ENCODE data around the gene CST11.
"Not testable (repeated sequence)": the region's sequence is repeated elsewhere in the genome, so short reads cannot be mapped to it uniquely, and the experiment has no call there.

CST11 gene

GRCh38 chr20:23482138-23482537 lies 29.5 kb upstream of the CST11 start:
- no peak for DNase-seq (ENCODE audit: low spot score)
- Histone ChIP-seq H3K4me1 (ENCODE audit: insufficient read depth, poor library complexity, severe bottlenecking) (no peaks in the 10 kb centered on the region), H3K9me3 (ENCODE audit: severe bottlenecking) (no peaks in the 10 kb centered on the region), H3K36me3 (ENCODE audit: low read depth) (no peaks in the 10 kb centered on the region), H3K27me3 (ENCODE audit: insufficient read depth, poor library complexity, severe bottlenecking) (no peaks in the 10 kb centered on the region), H3K4me3 (ENCODE audit: severe bottlenecking) (no peak overlapping the region), H3K27ac (ENCODE audit: poor library complexity, severe bottlenecking) (no peak overlapping the region)
- no peak for ATAC-seq (ENCODE audit: low read depth)
- TF ChIP-seq, protein P1, sequence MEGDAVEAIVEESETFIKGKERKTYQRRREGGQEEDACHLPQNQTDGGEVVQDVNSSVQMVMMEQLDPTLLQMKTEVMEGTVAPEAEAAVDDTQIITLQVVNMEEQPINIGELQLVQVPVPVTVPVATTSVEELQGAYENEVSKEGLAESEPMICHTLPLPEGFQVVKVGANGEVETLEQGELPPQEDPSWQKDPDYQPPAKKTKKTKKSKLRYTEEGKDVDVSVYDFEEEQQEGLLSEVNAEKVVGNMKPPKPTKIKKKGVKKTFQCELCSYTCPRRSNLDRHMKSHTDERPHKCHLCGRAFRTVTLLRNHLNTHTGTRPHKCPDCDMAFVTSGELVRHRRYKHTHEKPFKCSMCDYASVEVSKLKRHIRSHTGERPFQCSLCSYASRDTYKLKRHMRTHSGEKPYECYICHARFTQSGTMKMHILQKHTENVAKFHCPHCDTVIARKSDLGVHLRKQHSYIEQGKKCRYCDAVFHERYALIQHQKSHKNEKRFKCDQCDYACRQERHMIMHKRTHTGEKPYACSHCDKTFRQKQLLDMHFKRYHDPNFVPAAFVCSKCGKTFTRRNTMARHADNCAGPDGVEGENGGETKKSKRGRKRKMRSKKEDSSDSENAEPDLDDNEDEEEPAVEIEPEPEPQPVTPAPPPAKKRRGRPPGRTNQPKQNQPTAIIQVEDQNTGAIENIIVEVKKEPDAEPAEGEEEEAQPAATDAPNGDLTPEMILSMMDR (IDR thresholded peaks at IDR 0.05; ENCODE audit: poor library complexity, severe bottlenecking) = no peak

- no peaks in the 10 kb centered on the region for H3K9me3 ChIP-seq (ENCODE audit: severe bottlenecking)
- H3K4me3 ChIP-seq (ENCODE audit: severe bottlenecking) = no peak overlapping the region
- TF ChIP-seq, protein P1 (IDR thresholded peaks at IDR 0.05; ENCODE audit: poor library complexity, severe bottlenecking) = no peak
- H3K4me1 ChIP-seq (ENCODE audit: insufficient read depth, poor library complexity, severe bottlenecking) = no peaks in the 10 kb centered on the region
- DNase-seq (ENCODE audit: low spot score) = no peak
- no peak overlapping the region for H3K27ac ChIP-seq (ENCODE audit: poor library complexity, severe bottlenecking)
- ATAC-seq (ENCODE audit: low read depth) = no peak
- no peaks in the 10 kb centered on the region for H3K36me3 ChIP-seq (ENCODE audit: low read depth)
- no peaks in the 10 kb centered on the region for H3K27me3 ChIP-seq (ENCODE audit: insufficient read depth, poor library complexity, severe bottlenecking)
Observed at GRCh38 chr20:23479043-23479442, 26.4 kb upstream of the CST11 start.

GRCh38 chr20:23477223-23477622 lies 24.5 kb upstream of the CST11 start:
- ATAC-seq (ENCODE audit: low read depth) = 0 out of 3 replicates have a peak, but pooled peaks have one; percentile 21
- Histone ChIP-seq H3K4me3 (ENCODE audit: severe bottlenecking) (no peak overlapping the region), H3K27ac (ENCODE audit: poor library complexity, severe bottlenecking) (no peak overlapping the region), H3K4me1 (ENCODE audit: insufficient read depth, poor library complexity, severe bottlenecking) (no peaks in the 10 kb centered on the region), H3K9me3 (ENCODE audit: severe bottlenecking) (no peaks in the 10 kb centered on the region), H3K36me3 (ENCODE audit: low read depth) (no peaks in the 10 kb centered on the region), H3K27me3 (ENCODE audit: insufficient read depth, poor library complexity, severe bottlenecking) (no peaks in the 10 kb centered on the region)
- DNase-seq (ENCODE audit: low spot score) = no peak
- TF ChIP-seq, protein P1 (IDR thresholded peaks at IDR 0.05; ENCODE audit: poor library complexity, severe bottlenecking) = no peak

DNA sequence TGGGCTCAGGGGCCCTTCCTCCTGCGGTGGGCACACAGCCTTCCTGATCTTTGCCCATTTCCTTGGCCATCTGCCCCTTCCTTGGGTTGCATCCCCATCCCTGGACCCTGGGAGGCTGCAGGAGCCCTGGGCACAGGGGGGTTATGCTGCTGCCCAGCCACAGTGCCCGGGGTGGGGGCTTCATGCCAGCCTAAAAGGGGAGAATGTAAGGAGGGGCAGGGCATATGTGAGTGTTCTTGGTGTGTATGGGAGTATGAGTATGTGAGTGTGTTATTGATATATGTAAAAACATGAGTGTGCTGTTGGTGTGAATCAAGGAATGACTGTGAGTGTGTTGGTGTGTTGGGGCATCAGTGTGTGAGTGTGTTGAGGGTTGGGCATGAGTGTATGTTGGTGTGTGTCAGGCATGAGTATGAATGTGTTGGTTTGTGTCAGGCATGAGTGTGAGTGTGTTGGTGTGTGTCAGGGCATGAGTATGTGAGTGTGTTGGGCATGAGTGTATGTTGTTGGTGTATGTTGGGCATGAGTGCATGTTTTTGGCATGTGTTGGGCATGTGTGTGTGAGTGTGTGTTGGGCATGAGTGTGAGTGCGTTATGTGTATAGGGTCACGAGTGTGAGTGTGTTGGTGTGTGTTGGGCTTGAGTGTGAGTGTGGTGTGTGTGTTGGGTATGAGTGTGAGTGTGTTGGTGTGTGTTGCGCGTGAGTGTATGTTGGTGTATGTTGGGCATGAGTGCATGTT lies 23.5 kb upstream of the CST11 start:
- no peak for ATAC-seq (ENCODE audit: low read depth)
- TF ChIP-seq, protein P1 (IDR thresholded peaks at IDR 0.05; ENCODE audit: poor library complexity, severe bottlenecking) = no peak

GRCh38 chr20:23475395-23475794 lies 22.7 kb upstream of the CST11 start:
- H3K27ac ChIP-seq (ENCODE audit: poor library complexity, severe bottlenecking) = no peak overlapping the region

More for the DNA sequence above, 23.5 kb upstream of the CST11 start:
- no peaks in the 10 kb centered on the region for H3K4me1 ChIP-seq (ENCODE audit: insufficient read depth, poor library complexity, severe bottlenecking)
- no peaks in the 10 kb centered on the region for H3K9me3 ChIP-seq (ENCODE audit: severe bottlenecking)
- no peak overlapping the region for H3K27ac ChIP-seq (ENCODE audit: poor library complexity, severe bottlenecking)
- H3K4me3 ChIP-seq (ENCODE audit: severe bottlenecking) = no peak overlapping the region
- no peaks in the 10 kb centered on the region for H3K36me3 ChIP-seq (ENCODE audit: low read depth)
- DNase-seq (ENCODE audit: low spot score) = no peak
- no peaks in the 10 kb centered on the region for H3K27me3 ChIP-seq (ENCODE audit: insufficient read depth, poor library complexity, severe bottlenecking)

GRCh38 chr20:23473293-23473692 lies 20.6 kb upstream of the CST11 start:
- ATAC-seq (ENCODE audit: low read depth); DNase-seq (ENCODE audit: low spot score): not testable (repeated sequence)

More at GRCh38 chr20:23475395-23475794, 22.7 kb upstream of the CST11 start:
- H3K27me3 ChIP-seq (ENCODE audit: insufficient read depth, poor library complexity, severe bottlenecking) = no peaks in the 10 kb centered on the region
- no peaks in the 10 kb centered on the region for H3K4me1 ChIP-seq (ENCODE audit: insufficient read depth, poor library complexity, severe bottlenecking)
- ATAC-seq (ENCODE audit: low read depth) = no peak
- TF ChIP-seq, protein P1 (IDR thresholded peaks at IDR 0.05; ENCODE audit: poor library complexity, severe bottlenecking) = no peak
- no peak overlapping the region for H3K4me3 ChIP-seq (ENCODE audit: severe bottlenecking)
- no peaks in the 10 kb centered on the region for H3K36me3 ChIP-seq (ENCODE audit: low read depth)
- H3K9me3 ChIP-seq (ENCODE audit: severe bottlenecking) = no peaks in the 10 kb centered on the region
- DNase-seq (ENCODE audit: low spot score) = no peak

DNA sequence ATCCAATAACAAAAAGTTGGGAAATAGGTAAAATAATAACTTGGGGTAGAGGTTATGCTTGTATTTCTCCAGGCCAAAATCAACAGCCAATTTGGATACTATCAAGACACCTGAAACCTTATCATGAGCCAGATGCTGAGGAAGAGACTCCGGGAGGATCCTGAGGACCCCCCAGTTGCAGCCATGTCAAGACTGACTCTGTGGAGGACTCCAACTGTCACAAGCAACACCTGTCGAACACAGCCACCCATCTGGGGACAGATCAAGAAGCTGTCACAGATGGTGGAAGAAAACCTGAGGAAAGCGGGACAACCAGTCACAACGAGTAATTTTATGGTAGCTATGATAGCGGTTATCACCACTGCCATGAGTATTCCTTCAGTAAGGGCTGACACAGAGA lies 19.6 kb upstream of the CST11 start:
- not testable (repeated sequence) for ATAC-seq (ENCODE audit: low read depth); H3K27me3 ChIP-seq (ENCODE audit: insufficient read depth, poor library complexity, severe bottlenecking); H3K4me3 ChIP-seq (ENCODE audit: severe bottlenecking); H3K27ac ChIP-seq (ENCODE audit: poor library complexity, severe bottlenecking); DNase-seq (ENCODE audit: low spot score); H3K9me3 ChIP-seq (ENCODE audit: severe bottlenecking); H3K4me1 ChIP-seq (ENCODE audit: insufficient read depth, poor library complexity, severe bottlenecking); H3K36me3 ChIP-seq (ENCODE audit: low read depth)

More at GRCh38 chr20:23473293-23473692, 20.6 kb upstream of the CST11 start:
- not testable (repeated sequence) for H3K9me3 ChIP-seq (ENCODE audit: severe bottlenecking); H3K27ac ChIP-seq (ENCODE audit: poor library complexity, severe bottlenecking); H3K4me1 ChIP-seq (ENCODE audit: insufficient read depth, poor library complexity, severe bottlenecking); H3K27me3 ChIP-seq (ENCODE audit: insufficient read depth, poor library complexity, severe bottlenecking); H3K36me3 ChIP-seq (ENCODE audit: low read depth); H3K4me3 ChIP-seq (ENCODE audit: severe bottlenecking)
